ENCODE measurements around the gene IL7R.
"Not testable (repeated sequence)": the region's sequence is repeated elsewhere in the genome, so short reads cannot be mapped to it uniquely, and the experiment has no call there.

Gene IL7R

DNA sequence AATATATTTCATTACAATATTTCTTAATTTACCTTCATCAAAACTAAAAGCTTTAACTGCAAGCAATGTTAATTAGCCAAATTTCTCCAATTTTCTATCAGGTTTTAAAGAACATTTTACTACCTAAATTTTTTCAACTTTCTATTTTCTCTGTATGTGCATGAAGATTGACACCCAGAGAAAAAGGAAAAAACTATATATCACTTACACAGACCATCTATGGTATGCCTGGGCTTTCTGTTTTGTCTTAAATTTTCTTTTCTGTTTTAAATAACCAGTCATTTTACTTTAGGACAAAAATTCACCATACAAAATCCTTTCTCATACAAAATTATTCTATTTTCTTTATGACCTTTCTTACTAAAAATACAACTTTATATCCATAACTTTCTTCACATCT is 13.8 kb upstream of the IL7R start:
- no peak for DNase-seq

DNA sequence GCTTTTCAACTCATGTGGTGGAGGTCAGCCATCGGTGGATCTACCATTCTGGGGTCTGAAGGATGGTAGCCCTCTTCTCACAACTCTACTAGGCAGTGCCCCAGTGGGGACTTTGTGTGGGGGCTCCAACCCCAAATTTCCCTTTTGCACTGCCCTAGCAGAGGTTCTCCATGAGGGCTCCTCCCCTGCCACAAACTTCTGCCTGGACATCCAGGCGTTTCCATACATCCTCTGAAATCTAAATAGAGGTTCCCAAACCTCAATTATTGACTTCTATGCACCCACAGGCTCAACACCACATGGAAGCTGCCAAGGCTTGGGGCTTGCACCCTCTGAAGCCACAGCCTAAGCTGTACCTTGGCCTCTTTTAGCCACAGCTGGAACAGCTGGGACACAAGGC is 11.2 kb upstream of the IL7R start:
- not testable (repeated sequence) for DNase-seq

DNA sequence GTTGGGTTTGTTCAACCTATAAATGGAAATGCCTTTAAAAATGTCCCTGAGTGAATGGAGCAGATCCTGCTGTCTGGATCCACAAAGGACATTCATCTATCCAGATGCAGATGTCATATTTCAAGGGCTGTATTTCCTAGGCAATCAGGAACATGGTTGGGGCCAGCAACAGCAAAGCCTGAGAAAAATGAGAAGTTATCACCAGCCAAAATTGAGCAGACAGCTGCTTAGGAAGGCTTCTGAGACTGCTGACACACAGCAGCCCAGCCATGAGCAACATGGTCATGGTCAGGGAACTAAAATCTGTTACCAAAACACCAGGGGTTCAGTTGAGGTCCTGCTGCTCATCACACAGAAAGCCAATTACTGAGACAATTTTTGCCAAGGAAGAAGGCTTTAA is 9.2 kb upstream of the IL7R start:
- DNase-seq: no peak

DNA sequence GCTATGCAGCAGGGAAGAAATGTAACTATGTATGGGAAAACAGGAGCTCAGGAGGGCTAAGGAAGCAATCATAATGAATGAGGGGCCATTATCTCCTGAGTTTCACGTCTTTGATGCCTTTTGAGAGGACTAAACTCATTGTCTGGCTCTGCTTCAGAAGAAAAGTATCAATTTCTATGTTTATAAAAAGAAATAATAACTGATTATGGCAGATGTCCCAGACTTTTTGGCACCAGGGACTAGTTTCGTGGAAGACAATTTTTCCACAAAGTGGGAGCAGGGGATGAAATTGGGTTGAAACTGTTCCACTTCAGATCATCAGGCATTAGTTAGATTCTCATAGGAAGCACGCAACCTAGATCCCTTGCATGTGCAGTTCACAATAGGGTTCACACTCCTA is 8.7 kb upstream of the IL7R start:
- no peak for DNase-seq

DNA sequence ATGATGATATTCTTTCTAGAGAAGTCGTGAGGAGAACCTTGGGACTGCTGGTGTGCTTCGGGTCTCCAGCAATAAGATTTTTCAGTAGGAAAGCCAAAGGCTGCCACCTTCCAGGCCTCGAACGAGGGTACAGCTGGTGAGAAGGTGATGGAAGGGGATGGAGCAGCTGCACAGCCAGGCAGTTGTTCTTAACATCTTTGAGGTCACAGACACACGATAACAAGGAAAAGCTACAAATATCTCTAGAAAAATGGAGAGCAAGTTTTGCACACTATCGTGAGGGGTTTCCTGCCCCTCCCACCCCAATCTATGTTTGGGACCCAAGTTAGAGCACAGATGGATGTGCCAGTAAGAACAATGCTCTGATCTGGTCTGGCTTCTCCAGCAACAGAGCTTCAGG is 6.8 kb upstream of the IL7R start:
- no peak for DNase-seq

DNA sequence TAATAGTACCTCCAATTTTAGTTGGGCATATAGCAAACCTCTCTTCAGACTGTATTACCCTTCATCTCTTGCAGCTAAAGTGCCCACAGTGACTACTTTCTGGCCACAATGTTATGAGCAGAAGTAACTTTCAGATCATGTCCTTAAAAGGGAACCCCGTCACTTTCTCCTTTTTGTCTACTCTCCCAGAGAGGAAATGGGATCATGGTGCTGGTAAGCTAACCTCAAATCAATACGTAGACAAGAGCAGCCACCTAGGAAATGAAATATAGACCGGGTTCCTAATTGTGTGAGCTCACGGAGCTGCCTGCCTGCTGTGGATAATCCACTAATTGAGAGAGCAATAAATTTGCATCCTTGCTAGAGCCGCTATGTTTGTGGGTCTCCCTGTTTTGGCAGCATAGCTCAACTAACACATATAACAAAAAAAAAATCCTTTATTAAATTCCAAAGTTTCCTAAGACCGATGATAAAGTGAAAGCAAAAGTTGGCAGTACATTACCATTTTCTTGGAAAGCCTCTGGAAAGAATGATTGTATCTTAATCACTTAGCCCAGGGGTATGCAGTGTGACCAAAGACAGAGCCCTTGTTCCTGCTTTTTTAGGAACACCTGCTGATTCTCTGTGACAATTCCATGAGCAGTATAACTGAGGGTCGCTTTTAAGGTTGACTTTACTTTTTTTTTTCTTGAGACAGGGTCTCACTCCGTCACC is 5.6 kb upstream of the IL7R start:
- no peak for DNase-seq

DNA sequence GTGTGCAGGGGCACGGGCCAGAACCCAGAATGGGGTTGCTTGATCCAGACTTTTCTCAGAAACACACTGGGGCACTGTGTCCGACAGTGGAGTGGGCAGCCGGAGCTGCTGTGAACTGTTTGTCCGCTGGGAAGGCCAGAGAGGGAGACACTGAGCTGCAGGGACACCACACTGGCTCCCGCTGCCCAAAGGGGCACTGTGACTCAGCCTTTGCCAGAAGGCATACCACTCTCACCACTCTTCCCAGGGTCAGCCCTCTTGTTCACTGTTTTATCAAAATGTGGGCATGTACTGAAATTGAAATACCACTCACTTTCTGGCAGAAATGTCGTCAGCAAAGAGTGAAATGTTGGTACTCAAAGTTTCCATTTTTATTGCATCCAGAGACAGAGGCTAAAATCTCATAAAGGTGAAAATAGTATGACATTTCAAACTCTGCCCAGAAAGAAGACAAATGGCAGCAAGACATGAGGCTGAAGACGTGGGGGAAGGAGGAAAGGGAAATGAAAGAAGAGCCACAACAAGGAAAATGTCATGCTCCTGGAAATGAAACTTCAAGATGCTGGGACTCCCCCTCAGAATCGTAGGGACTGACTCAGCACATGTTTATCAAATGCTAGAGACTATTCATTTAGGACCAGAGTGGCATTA is 4.5 kb upstream of the IL7R start:
- no peak for DNase-seq

DNA sequence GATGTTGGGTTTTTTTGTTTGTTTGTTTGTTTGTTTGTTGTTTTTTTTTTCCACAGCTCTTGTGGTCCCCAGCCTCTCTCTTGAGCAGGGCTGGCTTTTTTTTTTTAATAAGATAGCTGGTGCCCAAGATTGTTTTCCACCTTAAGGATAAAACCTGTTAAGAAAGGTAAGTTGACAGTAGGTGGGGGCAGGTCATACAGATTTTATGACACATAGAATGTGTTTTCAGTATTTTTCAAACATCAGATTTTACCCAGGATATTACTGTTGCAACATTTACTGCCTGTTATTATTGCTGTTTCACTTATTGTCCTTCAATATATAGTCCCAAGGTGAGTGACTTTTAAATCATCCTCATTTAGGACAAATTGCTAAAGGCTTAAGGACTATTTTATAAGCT is 3.9 kb upstream of the IL7R start:
- DNase-seq: no peak

DNA sequence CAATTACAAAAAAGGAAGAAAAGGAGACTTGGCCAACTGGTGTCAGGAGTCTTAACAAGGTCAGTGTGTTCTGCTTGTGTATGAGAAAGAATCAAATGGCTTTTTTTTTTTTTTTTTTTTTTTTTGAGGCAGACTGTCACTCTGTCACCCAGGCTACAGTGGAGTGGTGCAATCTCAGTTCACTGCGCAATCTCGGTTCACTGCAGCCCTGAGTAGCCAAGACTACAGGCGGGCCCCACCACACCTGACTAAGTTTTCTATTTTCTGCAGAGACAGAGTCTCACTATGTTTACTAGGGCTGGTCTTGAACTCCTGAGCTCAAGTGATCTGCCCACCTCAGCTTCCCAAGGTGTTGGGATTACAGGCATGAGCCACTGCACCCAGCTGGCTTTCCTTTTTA is 3.1 kb upstream of the IL7R start:
- DNase-seq: no peak

DNA sequence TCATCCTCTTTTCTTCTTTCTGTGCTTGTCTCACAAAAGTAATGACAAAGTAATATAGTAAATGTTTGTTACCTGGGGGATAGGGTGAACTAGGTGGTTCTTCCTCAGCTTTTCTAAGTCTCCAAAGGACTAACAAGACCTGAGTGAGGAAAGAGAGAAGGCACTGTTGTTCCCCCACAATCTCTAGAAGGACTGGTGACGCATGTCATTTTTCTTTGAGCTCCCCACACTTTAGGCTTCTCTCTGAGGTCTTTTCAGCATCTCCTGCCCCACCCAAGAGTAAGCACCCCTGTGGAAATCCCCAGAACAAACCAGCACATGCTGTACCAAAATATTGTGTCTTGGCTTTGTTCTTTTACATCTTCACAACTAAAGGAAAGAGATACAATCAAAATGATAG is 2.4 kb upstream of the IL7R start:
- no peak for DNase-seq

DNA sequence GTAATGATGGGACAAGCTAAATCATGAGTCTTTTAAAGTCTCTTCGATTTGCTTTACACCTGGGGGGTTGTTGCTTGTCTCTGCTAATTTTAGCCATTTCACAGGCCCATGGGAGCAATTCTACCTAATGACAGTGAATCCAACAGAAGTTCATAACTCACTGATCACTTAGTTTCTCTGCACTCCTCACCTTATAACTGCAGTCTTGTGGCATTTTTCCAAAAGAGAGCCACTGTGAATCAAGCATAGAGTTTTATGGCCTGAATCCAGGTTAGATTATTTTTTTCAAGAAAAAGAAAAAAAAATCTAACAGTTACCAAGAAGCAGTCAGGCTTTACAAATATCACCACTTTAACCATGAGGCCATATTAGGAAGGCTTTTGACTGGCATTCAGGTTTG is 1.5 kb upstream of the IL7R start:
- DNase-seq: no peak

DNA sequence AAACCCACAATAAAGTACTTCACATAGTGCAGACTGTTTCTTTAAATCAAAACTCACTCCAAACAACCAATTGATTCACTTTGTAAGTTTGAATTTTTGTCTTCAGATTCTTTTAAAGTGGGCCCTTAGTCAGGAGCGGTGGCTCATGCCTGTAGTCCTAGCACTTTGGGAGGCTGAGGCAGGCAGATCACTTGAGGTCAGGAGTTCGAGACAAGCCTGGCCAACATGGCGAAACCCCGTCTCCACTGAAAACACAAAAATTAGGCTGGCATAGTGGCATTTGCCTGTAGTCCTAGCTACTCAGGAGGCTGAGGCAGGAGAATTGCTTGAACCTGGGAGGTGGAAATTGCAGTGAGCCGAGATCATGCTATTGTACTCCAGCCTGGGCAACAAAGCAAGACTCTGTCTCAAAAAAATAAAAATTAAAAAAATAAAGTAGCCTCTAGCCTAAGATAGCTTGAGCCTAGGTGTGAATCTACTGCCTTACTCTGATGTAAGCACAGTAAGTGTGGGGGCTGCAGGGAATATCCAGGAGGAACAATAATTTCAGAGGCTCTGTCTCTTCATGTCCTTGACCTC is 416 bp upstream of the IL7R start:
- DNase-seq: not testable (repeated sequence)

DNA sequence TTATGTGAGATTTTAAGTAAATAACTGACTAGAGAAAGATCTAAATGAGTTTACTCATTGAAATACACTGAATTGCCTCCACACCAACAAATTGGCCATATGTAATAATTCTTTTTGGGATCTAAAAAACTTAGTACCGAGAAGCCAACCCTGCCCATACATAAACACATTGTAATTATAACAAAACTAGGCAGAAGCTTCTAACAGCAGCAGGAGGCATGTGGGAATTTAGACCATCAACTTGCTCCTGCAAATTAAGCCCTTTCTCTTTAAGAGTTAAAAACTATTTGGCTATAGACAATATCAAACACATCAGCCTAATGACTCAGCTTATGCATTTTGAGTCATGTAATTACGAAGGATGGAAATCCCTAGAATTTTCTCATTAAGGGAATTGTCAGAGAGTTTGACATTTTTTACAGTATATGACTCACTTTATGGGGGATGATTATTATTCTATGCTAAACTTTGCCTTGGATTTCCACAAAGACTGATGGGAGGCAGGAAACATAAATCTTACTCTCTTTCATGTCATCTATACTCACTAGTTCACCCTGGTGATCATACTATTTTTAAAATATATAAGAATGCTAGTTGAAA is 1.0 kb downstream of the IL7R start:
- DNase-seq: no peak

DNA sequence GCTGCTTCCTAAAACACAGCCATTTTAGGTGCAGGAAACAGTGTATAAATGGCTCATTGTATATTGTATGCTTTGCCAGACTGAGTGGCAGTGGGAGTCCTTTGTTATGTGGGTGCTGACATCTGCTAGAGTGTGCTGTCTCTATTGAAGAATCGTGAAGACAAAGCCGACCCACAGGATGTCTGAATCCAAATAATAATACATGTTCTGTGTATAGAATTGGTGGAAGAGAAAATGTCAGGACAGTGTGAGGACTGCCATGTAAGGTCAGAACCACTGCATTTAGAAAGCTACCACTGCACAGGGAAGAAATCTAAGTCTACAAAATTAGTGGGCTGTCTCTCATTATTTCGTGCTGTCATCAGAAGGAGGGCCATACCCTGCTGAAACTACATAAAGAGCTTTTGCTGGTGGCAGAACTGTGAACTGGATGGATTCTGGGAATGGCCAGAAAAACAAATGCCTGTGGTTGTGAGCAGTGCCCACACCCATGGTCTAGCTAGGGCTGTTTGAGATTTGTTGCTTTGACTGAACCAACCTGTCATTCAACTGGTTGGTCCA is 2.5 kb downstream of the IL7R start:
- DNase-seq: no peak

DNA sequence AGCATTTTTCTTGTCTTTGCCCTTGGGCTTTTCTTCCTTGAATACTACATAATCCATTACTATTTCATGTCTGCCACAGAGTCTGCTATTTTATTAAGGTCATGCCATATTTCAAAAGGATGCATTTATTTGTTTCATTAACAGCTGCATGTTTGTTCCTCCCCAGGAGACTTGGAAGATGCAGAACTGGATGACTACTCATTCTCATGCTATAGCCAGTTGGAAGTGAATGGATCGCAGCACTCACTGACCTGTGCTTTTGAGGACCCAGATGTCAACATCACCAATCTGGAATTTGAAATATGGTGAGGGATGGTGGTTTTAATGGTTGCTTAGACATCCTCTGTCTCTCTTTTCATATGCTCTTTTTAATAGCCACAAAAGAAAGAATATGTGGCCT is 4.0 kb downstream of the IL7R start:
- no peak for DNase-seq

DNA sequence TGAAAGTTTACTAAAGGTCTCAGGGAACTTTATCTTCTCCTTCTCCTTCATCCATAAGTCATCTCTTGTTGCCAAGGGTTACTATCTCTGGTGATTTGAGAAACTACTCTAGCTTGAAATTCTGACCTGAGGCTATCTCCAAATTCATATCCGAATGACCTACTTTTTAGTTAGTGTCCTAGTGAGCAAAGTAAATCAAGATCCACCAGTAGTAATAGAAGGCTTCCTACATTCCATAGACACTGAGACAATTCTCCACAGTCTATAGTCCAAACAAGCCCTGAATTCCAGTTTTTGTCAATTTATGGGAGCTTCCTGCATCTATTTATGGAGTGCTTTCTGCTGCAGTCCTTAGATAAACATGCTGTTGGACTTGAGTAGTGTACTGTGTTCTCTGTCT is 5.0 kb downstream of the IL7R start:
- DNase-seq: no peak

DNA sequence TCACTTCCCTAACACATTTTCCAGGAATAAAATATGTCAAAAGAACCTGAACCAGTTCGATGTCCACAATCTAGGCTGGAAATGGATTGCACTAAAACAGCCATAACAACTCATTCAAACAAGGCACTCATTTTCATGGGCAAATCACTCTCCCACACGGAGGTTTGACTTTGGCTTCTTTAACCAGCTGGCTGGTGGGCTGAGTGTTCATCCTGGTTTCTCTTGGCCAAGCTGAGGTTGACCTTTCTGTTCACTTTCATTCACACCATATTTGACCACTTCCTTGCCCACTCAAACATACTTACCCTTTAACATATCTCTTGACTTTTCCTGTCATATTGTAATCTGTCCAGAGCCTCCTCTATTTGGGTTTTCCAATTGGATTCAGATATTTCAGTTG is 5.4 kb downstream of the IL7R start:
- no peak for DNase-seq

DNA sequence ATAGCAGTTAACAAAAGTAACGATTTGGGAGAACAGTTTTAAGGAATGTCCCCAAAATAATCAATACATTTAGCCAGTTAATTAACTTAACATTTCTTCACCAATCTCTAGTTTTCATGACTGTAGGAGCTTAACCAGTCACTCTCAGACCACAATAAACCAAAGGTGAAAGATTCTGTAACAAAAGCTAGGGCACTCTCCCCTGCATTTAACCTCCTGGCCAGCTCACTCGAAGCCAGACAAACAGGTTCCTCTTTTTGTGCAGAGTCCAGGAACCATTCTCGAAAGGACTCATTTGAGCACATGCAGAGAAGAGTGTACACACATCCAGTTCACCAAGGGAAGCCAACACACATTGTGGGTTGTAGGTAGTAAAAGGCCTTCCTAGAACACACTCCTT is 6.5 kb downstream of the IL7R start:
- DNase-seq: no peak

DNA sequence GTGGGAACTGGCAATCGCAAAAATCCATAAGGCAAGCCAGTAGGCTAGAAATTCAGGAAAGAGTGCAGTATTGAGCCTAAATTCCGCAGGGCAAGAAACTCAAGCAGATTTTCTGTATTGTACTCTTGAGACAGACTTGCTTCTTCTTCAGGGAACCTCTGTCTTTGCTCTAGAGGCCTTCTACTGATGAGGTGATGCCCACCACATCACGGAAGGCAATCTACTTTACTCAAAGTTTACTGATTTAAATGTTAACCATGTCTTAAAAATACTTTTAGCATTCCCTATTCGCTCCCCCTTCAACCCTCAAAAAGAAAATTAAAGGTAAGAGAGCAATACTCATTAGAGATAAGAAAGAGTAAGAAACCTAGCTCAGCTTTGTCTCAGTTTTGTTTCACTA is 11.3 kb downstream of the IL7R start:
- DNase-seq: no peak

DNA sequence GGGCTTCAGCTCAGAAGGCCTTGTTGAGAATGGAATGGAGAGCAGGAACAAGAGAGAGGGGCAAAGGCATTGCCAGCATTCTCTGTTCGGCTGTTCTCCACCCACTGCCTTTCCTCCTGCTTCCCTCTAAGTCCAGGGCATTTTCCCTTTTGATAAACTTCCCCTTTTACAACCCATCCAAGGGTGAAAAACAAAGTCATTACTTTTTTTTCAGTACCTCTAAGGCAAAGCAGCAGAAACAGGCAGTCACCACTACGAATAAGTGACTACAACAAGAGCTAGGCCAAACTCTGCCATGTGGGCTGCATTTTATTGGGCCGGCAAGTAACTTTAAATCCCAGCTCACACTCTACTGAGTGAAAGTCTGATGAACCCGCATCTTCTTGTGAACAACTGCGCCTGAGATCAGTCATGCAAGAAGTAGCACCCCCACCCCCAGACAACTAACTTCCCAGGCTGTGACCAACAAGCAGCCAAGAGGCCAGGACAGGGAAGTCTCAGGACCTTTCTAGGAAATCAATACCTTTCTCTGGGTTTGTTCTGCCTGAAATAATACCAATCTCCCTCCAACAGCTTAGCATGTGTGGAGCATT is 13.1 kb downstream of the IL7R start:
- DNase-seq: no peak

DNA sequence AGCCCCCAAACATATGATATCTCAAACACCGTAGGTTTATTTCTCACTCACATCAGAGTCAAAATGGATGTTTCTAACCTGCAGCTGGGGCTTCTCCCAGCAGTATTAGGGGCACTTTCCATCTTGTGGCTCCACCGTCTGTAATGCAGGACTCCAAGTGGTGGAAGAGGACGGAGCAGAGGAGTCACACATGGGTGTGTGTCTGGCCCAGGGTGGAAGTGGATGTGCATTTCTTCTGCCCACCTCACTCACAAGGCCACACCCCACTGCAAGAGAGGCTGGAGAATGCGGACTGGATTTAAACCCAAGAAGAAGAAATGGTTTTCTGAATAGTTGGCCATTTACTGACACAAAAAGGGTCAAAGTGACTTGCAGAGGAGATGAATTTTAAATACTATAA is 13.9 kb downstream of the IL7R start:
- no peak for DNase-seq

DNA sequence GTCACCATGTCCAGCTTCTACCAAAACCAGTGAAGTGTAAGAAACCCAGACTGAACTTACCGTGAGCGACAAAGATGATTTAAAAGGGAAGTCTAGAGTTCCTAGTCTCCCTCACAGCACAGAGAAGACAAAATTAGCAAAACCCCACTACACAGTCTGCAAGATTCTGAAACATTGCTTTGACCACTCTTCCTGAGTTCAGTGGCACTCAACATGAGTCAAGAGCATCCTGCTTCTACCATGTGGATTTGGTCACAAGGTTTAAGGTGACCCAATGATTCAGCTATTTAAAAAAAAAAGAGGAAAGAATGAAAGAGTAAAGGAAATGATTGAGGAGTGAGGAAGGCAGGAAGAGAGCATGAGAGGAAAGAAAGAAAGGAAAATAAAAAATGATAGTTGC is 19.8 kb downstream of the IL7R start:
- DNase-seq: no peak

DNA sequence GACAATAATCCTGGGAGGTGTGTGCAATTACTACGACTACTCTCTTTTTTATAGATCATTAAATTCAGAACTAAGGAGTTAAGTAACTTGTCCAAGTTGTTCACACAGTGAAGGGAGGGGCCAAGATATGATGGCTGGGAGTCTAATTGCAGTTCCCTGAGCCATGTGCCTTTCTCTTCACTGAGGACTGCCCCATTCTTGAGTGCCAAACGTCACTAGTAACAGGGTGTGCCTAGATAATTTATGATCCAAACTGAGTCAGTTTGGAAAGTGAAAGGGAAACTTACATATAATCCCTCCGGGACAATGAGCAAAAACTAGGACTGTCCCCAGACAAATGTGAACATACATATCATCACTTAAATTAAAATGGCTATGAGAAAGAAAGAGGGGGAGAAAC is 20.2 kb downstream of the IL7R start:
- DNase-seq: no peak

DNA sequence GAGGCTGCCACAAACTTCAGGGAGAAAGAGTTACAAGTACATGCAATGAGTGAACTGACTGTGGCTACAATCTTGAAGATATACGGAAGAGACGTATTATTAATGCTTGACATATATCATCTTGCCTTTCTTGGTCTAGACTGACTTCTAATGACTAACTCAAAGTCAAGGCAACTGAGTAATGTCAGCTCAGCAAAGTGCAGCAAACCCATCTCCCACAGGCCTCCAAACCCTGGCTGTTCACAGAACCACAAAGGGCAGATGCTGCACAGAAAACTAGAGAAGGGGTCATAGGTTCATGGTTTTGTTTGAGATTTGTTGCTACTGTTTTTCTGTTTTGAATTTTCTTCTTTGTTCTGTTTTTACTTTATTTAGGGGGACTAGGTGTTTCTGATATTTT is 21.0 kb downstream of the IL7R start:
- no peak for DNase-seq

Measured in NCI-H1048 (cell line).